HG03097 (cell line): ENCODE results near the gene DOCK4.

Source experiments
- ATAC-seq: cut with Tn5 transposase; IDR thresholded peaks from one replicate; pipeline ENCODE4 v1.9.1; 2021; ENCODE audit not compliant: unreplicated experiment, low FRiP score

DOCK4 gene

GRCh38 chr7:112224186-112224585 is 18.0 kb upstream of the DOCK4 start:
- no peak for ATAC-seq

DNA sequence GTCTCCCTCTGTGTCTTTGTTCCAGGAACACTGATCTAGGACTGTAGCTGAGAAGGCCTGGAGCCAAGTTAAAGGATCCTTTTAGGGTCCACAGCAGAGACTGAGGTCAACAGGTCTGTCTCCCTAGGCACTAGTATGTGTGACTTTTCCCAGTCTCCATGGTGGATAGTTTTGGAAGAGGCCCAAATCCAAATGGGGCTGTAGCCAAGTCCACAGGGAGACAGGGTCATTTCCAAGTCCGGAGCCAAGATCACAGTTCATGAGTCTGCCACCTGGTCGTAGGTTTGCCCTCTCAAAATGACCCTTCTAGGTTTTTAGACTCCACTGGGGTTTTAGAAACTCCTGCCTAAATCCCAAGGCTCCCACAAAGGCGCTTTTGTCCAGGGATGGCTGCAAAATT is 17.1 kb upstream of the DOCK4 start:
- ATAC-seq: no peak

DNA sequence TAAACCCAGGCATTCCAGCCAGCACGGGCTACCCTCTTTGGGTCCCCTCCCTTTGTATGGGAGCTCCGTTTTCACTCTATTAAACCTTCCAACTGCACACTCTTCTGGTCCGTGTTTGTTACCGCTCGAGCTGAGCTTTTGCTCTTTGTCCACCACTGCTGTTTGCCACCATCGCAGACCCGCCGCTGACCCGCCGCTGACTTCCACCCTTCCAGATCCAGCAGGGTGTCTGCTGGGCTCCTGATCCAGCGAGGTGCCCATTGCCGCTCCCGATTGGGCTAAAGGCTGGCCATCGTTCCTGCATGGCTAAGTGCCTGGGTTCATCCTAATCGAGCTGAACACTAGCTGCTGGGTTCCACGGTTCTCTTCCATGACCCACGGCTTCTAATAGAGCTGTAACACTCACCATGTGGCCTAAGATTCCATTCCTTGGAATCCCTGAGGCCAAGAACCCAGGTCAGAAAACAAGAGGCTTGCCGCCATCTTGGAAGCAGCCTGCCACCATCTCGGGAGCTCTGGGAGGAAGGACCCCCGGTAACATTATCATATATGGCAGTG is 14.8 kb upstream of the DOCK4 start:
- ATAC-seq: no peak

GRCh38 chr7:112215787-112216186 is 9.6 kb upstream of the DOCK4 start:
- ATAC-seq: no peak

DNA sequence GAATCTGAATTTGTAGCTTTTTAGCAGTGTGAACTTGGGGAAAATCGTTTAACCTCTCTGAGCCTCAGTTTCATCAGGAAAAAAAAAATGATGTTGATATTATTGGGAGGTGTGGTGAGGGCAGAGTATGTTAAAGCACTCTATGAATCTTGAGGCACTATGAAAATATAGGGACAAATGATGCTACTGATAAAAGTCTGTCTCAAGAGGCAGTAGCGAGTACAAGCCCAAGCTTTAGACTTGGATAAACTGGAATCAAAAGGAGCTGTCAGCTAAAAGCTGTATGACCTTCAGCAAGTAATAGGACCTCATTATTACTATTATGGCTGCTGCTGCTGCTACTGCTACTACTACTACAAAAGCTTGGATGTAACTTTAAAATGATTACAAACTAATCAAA is 8.7 kb upstream of the DOCK4 start:
- no peak for ATAC-seq

- ATAC-seq: no peak
Measured at GRCh38 chr7:112214268-112214667, 8.1 kb upstream of the DOCK4 start.

DNA sequence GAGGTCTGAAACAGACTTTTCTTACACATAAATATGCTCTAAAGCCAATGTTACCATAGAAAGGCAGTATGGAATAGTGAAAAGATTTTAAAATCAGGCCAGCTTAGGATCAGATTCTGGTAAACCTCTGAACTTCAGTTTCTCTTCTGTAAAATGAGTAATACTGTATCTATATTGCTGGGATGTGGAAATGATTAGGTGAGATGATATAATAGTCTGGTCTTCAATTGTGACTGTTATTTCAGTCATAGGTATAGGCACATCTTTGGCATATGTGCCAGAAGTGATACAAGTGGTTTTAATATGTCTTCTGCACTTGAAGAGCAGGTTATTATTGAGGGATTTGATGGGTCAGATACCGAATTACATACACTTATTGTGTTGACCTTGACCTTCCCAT is 7.5 kb upstream of the DOCK4 start:
- no peak for ATAC-seq

- ATAC-seq: no peak
Measured at GRCh38 chr7:112212571-112212970, 6.4 kb upstream of the DOCK4 start.

DNA sequence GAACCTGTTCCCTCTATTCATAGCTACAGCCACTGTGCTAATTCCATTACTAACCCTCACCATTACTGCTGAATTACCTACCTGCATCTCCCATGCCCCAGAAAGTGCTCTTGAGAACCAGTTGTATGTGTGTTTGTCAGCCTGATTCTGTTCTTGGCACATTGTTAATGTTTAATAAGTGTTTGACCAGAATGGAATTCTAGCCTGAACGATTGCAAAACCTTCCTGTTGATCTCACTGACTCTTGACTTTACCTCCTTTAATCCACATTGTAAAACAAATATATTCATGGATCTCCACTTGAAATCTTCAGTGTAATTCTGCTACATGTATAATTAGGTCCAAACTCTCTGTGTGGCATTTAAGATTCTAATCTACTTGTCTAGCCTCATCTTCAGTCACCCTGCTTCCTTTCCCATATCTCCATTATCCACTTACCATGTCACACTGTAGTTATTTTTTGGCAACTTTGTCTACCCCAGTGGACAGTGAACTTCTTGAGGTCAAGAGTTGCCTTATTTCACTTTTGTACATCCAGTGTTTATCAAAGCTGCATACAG is 5.2 kb upstream of the DOCK4 start:
- ATAC-seq: no peak

DNA sequence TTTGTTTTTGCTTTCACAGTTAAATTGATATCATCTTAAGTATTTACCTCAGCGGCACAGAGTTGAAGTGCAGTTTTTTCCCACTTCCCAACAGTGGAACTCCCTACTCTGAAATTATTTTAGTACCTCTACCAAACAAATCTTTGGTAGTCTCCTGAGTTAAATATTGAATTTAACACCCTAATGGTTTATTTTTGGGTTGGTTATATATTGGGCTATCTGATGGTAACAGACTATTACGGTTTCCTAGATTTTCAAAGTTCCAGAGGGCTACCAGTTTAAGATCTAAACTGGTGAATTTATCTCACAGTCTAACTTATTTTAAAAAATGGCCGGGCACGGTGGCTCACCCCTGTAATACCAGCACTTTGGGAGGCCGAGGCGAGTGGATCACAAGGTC is 1.6 kb upstream of the DOCK4 start:
- ATAC-seq: no peak

DNA sequence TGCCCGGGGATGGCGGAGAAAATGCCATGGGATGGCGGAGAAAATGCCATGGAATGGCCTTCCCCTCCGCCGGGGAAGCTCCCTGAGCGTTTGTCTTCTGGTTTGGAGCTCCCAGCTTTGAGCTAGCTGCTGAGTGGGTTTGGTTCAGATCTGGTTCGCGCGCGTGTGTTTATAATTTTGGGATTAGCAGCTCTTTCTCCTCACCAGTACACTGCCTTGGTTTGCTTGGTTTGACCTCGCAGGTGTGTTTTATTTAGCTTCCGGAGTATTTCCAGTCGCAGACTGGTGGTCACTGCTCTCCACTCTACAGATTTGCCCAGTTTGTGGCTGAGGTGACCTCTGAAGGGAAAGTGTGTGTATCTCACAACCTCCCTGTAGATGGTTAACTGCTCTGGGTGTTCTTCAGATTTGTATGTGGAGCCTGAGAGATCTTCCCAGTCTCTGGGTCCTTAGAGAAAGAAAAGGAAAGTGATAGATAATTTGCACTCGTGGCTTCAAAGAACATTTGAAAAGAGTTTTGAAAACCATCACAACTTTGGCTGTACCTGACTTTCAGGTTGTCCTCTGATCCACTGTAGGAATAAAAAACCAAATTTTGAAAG is 893 bp upstream of the DOCK4 start:
- ATAC-seq: no peak

- peak; percentile 12 for ATAC-seq
Measured at GRCh38 chr7:112205343-112206237, 609 bp downstream of the DOCK4 start.

DNA sequence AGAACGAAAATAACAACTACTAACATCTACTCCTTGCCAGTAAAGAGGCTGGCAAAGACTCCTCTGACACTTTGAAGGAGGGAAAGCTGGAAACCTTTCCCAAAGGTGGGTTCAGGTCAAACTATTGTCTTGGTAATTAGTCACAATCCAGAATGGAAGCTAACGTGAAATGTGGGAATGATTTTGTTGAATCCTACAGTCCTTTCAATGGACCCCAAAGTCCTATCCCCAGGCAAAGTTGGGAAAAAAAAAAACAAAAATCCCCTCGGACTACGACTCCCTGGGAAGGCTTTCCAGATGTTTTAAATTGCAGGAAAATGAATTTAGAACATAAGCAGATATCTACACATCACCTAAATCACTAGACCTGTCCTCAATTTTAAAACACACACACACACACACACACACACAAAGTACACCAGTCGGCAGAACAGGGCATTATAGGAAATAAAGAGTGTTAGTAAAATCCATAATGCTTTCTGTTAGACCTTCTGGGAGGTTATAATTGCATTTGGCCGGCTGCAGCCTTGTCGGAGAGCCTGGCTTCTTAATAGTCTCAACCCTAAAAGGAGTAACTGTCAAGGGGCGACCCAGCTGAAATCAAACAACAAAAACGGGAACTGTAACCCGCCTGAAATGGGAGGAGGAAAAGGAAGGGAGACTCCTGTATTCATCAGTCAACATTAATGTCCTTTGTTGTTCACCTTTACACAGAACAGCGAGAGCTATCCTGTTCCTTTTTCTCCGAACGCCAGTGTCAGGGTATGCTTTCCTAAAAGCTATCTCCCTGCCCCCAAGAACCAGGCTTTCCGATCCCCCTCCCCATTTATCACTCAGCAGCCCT is 1.5 kb downstream of the DOCK4 start:
- no peak for ATAC-seq

- ATAC-seq: no peak
Measured at GRCh38 chr7:112203365-112203739, 2.8 kb downstream of the DOCK4 start.

GRCh38 chr7:112202816-112203215 is 3.4 kb downstream of the DOCK4 start:
- ATAC-seq: no peak

DNA sequence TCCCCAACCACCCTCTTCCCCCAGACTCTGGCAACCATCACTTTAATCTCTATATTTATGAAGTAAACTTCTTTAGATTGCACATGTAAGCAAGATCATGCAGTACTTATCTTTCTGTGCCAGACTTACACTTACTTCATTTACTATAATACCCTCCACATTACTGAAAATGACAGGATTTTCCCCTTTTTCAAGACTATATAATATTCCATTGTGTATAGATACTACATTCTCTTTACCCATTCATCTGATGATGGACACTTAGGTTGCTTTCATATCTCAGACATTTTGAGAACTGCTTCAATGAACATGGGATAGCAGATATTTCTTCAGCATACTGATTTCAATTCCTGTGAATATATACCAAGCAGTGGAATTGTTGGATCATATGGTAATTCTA is 4.4 kb downstream of the DOCK4 start:
- ATAC-seq: no peak

- no peak for ATAC-seq
Measured at GRCh38 chr7:112201411-112201810, 4.8 kb downstream of the DOCK4 start.

DNA sequence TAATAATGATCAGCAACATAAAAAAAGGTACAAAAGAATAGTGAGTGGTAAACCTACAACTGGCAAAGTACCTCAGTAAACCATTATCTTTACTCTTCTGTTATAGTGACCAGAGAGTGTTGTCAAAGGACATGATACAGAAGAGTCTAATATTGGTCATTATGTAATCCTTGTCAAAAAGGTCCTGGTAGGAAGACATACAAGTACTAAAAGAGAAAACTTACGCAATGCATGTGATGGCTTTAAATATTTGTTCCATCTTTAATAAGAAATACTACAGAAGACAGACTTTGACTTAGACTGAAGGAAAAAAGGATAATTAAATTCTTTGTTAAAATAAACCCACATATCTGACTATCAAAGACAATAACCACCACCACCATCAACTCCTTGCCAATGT is 6.5 kb downstream of the DOCK4 start:
- no peak for ATAC-seq

DNA sequence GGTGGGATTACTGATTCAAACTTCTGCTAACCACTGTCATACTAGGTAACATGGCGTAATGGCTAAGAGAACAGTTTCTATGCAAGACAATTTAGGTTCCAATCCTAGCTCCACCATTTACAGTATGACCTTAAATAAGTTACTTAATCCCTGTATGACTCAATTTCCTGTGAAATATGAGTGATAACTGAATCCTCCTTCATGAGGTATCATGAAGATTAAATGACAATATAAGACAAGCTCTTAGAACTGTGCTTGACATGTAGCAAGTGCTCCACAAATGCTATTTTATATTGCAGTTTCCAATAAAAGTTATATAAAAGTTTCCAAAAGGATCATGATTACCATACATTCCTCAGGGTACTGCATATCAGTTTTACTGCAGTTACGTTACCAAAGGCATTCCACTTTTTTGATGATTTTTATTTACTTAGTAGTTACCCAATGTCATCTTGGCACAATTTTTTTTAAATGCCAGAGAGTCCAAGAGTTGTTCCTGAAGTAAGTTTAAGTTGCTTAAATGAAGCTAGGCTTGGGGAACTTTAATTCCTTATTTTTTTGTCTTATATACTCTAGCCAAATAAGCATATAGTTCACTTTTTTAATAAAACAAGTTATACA is 7.1 kb downstream of the DOCK4 start:
- ATAC-seq: no peak

GRCh38 chr7:112197322-112197721 is 8.9 kb downstream of the DOCK4 start:
- no peak for ATAC-seq
